ENCODE results near the gene ZIK1. TPM values are rescaled to one million over a fixed set of nuclear protein-coding genes. Genes with fewer than 3 reads are reported as not detected.

ZIK1 gene
- total RNA-seq, 2 donors from 2014 or later: 3.3 to 4.9 TPM

DNA sequence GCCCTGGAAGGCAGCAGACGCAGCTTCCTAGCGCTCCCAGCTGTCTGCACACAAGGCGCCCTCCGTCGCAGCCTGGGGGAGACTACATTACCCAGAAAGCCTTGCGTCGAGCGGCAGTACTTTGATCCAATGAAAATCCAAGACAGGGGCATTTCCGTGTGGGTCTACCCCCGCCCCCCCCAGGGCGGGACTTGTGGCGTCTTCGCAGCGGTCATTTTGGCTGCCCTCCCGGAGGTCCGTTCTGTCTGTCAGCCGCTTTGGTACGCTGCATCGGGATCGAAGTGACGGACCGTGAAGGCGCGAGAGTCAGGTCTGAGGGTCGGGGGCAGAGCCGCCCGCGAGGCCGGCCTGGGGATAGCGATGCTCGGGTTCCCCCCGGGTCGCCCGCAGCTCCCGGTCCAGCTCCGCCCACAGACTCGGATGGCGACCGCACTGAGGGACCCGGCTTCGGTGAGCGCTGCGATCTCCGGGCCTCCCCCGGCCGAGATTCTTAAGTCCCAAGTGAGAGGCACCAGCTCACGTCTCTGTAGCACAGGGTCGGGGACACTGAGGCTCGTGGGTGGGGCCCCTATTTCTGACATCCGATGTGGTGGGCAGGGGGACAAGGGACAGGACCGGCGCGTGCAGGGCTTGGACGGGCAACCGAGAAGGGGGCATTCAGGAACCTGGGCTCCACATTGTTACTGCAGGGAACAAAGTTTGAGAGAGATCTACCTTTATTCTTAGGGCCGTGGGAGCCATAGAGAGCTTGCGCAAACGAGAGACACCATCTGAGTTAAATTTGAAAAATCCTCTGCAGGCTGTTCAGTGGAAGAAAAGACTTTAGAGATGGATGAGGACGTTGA lies 49.3 kb downstream of the ZIK1 start, which contains the start of gene ZNF211:
Gene ZNF211, plus strand, starts transcription at position 182 of the 845 bp plus-strand sequence. Its CDS starts 179 bp downstream, at position 361.
- H3K4me3 ChIP-seq: peak within 1 kb of the TSS; percentile 80 to 89
- peak; percentile 95 for DNase-seq (ENCODE audit: low spot score)
- H3K27ac ChIP-seq: peak within 1 kb of the TSS; percentile 83 to 87
- TF ChIP-seq, protein P1, sequence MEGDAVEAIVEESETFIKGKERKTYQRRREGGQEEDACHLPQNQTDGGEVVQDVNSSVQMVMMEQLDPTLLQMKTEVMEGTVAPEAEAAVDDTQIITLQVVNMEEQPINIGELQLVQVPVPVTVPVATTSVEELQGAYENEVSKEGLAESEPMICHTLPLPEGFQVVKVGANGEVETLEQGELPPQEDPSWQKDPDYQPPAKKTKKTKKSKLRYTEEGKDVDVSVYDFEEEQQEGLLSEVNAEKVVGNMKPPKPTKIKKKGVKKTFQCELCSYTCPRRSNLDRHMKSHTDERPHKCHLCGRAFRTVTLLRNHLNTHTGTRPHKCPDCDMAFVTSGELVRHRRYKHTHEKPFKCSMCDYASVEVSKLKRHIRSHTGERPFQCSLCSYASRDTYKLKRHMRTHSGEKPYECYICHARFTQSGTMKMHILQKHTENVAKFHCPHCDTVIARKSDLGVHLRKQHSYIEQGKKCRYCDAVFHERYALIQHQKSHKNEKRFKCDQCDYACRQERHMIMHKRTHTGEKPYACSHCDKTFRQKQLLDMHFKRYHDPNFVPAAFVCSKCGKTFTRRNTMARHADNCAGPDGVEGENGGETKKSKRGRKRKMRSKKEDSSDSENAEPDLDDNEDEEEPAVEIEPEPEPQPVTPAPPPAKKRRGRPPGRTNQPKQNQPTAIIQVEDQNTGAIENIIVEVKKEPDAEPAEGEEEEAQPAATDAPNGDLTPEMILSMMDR (IDR thresholded peaks at IDR 0.05): peak in 1 of 2 donors; percentile 31
- H3K36me3 ChIP-seq: peaks cover 46% of the 10 kb centered on the region
- peaks cover 0 to 20% of the 10 kb centered on the region in 2 donors for H3K4me1 ChIP-seq
- no peaks in the 10 kb centered on the region for H3K27me3 ChIP-seq
- H3K9me3 ChIP-seq: peaks cover 0 to 29% of the 10 kb centered on the region in 2 donors

DNA sequence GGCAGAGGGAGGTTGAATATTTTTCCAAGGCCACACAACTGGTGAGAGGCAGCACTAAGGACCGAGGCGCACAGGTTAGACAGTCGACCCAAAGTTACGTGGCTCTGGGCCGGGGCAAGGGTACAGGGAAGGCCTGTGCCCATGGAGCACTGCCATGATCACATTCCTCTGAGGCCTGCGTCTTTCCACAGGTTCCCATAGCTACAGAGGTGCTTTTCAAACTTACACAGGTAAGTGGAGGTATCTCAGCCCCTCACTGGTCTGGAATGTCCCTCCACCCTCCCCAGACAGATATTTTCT lies 49.8 kb downstream of the ZIK1 start:
- peaks cover 0 to 34% of the 10 kb centered on the region in 2 donors for H3K9me3 ChIP-seq
- TF ChIP-seq, protein P1 (IDR thresholded peaks at IDR 0.05): no peak
- peak overlapping the region; percentile 80 to 89 for H3K4me3 ChIP-seq
- peak overlapping the region; percentile 83 to 87 for H3K27ac ChIP-seq
- H3K36me3 ChIP-seq: peaks cover 49% of the 10 kb centered on the region
- no peak for DNase-seq (ENCODE audit: low spot score)
- H3K4me1 ChIP-seq: peaks cover 0 to 20% of the 10 kb centered on the region in 2 donors
- no peaks in the 10 kb centered on the region for H3K27me3 ChIP-seq

DNA sequence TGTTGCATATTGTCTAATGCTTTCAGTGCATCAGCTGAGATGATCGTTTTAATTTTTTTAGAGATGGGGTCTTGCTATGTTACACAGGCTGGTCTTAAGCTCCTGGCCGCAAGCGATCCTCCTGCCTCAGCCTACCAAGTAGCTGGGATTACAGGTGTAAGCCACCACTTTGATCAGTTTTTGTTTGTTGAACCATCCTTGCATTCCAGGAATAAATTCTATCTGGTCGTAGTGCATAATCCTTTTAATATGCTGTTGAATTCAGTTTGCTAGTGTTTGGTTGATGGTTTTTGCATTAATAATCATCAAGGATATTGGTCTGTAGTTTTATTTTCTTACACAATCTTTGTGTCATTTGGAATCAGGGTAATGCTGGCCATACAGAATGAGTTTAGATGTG lies 53.4 kb downstream of the ZIK1 start:
- no peak for DNase-seq (ENCODE audit: low spot score)
- Histone ChIP-seq H3K9me3 (peaks cover 12 to 68% of the 10 kb centered on the region in 2 donors), H3K27ac (no peak overlapping the region), H3K4me1 (peaks cover 0 to 19% of the 10 kb centered on the region in 2 donors), H3K4me3 (no peak overlapping the region), H3K36me3 (peaks cover 76% of the 10 kb centered on the region), H3K27me3 (no peaks in the 10 kb centered on the region)
- TF ChIP-seq, protein P1 (IDR thresholded peaks at IDR 0.05): no peak

DNA sequence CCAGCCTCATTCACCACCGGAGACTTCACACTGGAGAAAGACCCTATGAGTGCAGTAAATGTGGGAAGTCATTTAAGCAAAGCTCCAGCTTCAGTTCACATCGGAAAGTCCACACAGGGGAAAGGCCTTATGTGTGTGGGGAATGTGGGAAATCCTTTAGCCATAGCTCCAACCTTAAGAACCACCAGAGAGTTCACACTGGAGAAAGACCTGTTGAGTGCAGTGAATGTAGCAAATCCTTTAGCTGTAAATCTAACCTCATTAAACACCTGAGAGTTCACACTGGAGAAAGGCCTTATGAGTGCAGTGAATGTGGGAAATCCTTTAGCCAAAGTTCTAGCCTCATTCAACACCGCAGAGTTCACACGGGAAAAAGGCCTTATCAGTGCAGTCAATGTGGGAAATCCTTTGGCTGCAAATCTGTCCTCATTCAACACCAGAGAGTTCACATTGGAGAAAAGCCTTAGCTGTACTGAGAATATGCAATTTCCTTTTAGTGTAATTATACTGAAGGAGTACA lies 57.8 kb downstream of the ZIK1 start:
- H3K27me3 ChIP-seq: no peaks in the 10 kb centered on the region
- TF ChIP-seq, protein P1 (IDR thresholded peaks at IDR 0.05): no peak
- no peak overlapping the region for H3K27ac ChIP-seq
- H3K36me3 ChIP-seq: peaks cover 57% of the 10 kb centered on the region
- peaks cover 12 to 66% of the 10 kb centered on the region in 2 donors for H3K9me3 ChIP-seq
- H3K4me3 ChIP-seq: no peak overlapping the region
- no peak for DNase-seq (ENCODE audit: low spot score)
- H3K4me1 ChIP-seq: peaks cover 0 to 5% of the 10 kb centered on the region in 2 donors

DNA sequence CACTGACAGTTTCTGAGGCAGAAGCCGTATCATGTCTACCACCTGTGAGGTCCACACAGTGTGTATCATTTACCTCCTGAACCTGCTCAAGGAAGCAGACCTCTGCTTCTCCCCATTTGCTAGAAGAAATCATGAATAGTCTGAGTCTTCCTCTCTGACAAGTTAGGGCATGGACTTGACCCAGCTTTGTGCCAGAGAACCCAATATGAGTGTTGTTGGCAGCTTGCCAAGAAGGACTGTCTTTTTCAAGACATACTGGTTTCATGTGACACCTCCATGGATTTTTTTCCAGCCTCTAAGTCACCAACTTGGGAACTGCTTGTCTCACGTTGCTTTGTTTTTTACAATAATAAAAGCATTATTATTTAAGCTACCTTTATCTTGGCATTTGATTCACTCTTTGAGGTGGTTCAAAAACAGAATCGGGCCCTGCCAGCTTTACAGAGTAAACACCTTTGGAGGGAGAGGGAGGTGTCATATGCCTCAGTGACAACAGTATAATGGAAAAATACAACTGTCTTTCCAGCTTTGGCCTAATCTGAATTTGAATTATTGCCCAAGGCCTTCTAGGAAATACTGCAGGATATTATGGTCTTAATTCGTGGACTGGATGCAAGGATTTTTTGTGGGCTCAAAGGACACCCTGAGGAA lies 58.6 kb downstream of the ZIK1 start:
- Histone ChIP-seq H3K4me3 (no peak overlapping the region), H3K9me3 (peaks cover 12 to 58% of the 10 kb centered on the region in 2 donors), H3K4me1 (peaks cover 0 to 5% of the 10 kb centered on the region in 2 donors), H3K27me3 (no peaks in the 10 kb centered on the region), H3K36me3 (peaks cover 49% of the 10 kb centered on the region), H3K27ac (no peak overlapping the region)
- TF ChIP-seq, protein P1 (IDR thresholded peaks at IDR 0.05): no peak
- DNase-seq (ENCODE audit: low spot score): no peak

Other genes with a start within 250 kb of the ZIK1 start
- gene ZNF304, start 232.9 kb upstream of the ZIK1 start, total RNA-seq: 1 to 10 TPM; 6.6 to 8.2 TPM
- gene TRAPPC2B, start 220.6 kb upstream of the ZIK1 start, total RNA-seq: 10 to 100 TPM; 16.2 to 23.1 TPM
- 1 to 10 TPM; 2.4 to 3.5 TPM for gene ZNF547, start 220.6 kb upstream of the ZIK1 start, total RNA-seq
- 10 to 100 TPM; 11.1 to 18.3 TPM for gene ZNF548, start 194.3 kb upstream of the ZIK1 start, total RNA-seq
- 1 to 10 TPM; 5.6 to 8.4 TPM for gene ZNF17, start 173.0 kb upstream of the ZIK1 start, total RNA-seq
- gene ZNF749, start 148.8 kb upstream of the ZIK1 start, total RNA-seq: 1 to 10 TPM; 1.1 to 3.5 TPM
- 1 to 10 TPM; 2.0 to 2.9 TPM for gene VN1R1, start 127.0 kb upstream of the ZIK1 start, total RNA-seq
- gene ZNF772, start 106.6 kb upstream of the ZIK1 start, total RNA-seq: 10 to 100 TPM; 14.9 to 17.3 TPM
- gene ZNF419, start 96.4 kb upstream of the ZIK1 start, total RNA-seq: 1 to 10 TPM; 4.9 to 7.2 TPM
- 1 to 10 TPM; 2.1 to 8.5 TPM for gene ZNF773, start 84.2 kb upstream of the ZIK1 start, total RNA-seq
- 1 to 10 TPM; 2.2 to 4.1 TPM for gene ZNF549, start 56.8 kb upstream of the ZIK1 start, total RNA-seq
- gene ZNF550, start 24.3 kb upstream of the ZIK1 start, total RNA-seq: 1 to 10 TPM; 4.6 to 5.2 TPM
- 1 to 10 TPM; 3.2 to 4.4 TPM for gene ZNF416, start 5.2 kb upstream of the ZIK1 start, total RNA-seq
- 10 to 100 TPM in 1 of 2 donors, 1 to 10 TPM in 1; 5.7 to 10.8 TPM for gene ZNF530, start 15.7 kb downstream of the ZIK1 start, total RNA-seq
- gene ZNF134, start 30.1 kb downstream of the ZIK1 start, total RNA-seq: 10 to 100 TPM; 11.5 to 14.1 TPM
- gene ZNF211, start 49.0 kb downstream of the ZIK1 start, total RNA-seq: 1 to 10 TPM; 8.8 to 9.7 TPM
- under 1 TPM in 1 of 2 donors, not detected in 1; 0.24 TPM for gene ZSCAN4, start 84.8 kb downstream of the ZIK1 start, total RNA-seq
- 1 to 10 TPM; 3.0 to 5.1 TPM for gene ZNF551, start 97.8 kb downstream of the ZIK1 start, total RNA-seq
- 1 to 10 TPM; 2.8 to 3.3 TPM for gene ZNF154, start 125.1 kb downstream of the ZIK1 start, total RNA-seq
- gene ZNF671, start 143.5 kb downstream of the ZIK1 start, total RNA-seq: 1 to 10 TPM; 5.6 to 8.3 TPM
- gene ZNF776, start 162.7 kb downstream of the ZIK1 start, total RNA-seq: 1 to 10 TPM; 6.0 to 8.9 TPM
- 10 to 100 TPM in 1 of 2 donors, 1 to 10 TPM in 1; 5.7 to 11.9 TPM for gene ZNF586, start 185.5 kb downstream of the ZIK1 start, total RNA-seq
- 1 to 10 TPM; 1.0 to 5.3 TPM for gene ZNF552, start 230.8 kb downstream of the ZIK1 start, total RNA-seq
- gene ZNF587B, start 246.2 kb downstream of the ZIK1 start, total RNA-seq: 1 to 10 TPM; 3.2 to 5.7 TPM